Adrenal gland (tissue), 5 donors: Measurements from ENCODE around the gene STAT3.
"Not testable (repeated sequence)": the region's sequence is repeated elsewhere in the genome, so short reads cannot be mapped to it uniquely, and the experiment has no call there.

Experiments
- POLR2A ChIP-seq, 2 donors: fragments of 450-650 bp; IDR thresholded peaks; one replicate each; pipeline ENCODE4 v1.6.1; 2017; ENCODE audit warnings: antibody characterized with exemption in 2 of 2, mild to moderate bottlenecking in 2 of 2, moderate library complexity in 1 of 2
- TF ChIP-seq, protein P1 (sequence below), 6 experiments: fragments of 450-650 bp in 4 of 6; fragments of 200-600 bp in 2 of 6; sonication (generic) in 1 of 6; IDR thresholded peaks; 1 replicate in 5 of 6; 2 replicates in 1 of 6; pipeline versions ENCODE4 v1.5.1 to v1.8.0; 2016 to 2021; ENCODE audit warnings: antibody characterized with exemption in 6 of 6, mild to moderate bottlenecking in 2 of 6, moderate library complexity in 1 of 6
- donor health status: DM: no; HTN: no; CAD: no.

DNA sequence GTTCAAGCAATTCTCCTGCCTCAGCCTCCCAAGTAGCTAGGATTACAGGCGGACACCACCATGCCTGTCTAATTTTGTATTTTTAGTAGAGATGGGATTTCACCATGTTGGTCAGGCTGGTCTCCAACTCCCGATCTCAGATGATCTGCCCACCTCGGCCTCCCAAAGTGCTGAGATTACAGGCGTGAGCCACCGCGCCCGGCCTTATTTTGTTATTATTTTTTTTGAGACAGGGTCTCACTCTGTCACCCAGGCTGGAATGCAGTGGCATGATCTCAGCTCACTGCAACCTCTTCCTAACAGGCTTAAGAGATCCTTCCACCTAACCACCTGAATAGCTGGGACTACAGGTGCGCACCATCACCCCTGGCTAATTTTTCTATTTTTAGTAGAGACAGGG, 7.4 kb upstream of the STAT3 start:
- TF ChIP-seq, protein P1, sequence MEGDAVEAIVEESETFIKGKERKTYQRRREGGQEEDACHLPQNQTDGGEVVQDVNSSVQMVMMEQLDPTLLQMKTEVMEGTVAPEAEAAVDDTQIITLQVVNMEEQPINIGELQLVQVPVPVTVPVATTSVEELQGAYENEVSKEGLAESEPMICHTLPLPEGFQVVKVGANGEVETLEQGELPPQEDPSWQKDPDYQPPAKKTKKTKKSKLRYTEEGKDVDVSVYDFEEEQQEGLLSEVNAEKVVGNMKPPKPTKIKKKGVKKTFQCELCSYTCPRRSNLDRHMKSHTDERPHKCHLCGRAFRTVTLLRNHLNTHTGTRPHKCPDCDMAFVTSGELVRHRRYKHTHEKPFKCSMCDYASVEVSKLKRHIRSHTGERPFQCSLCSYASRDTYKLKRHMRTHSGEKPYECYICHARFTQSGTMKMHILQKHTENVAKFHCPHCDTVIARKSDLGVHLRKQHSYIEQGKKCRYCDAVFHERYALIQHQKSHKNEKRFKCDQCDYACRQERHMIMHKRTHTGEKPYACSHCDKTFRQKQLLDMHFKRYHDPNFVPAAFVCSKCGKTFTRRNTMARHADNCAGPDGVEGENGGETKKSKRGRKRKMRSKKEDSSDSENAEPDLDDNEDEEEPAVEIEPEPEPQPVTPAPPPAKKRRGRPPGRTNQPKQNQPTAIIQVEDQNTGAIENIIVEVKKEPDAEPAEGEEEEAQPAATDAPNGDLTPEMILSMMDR (IDR thresholded peaks at IDR 0.05), result not testable (repeated sequence)
- not testable (repeated sequence) for TF ChIP-seq POLR2A (IDR thresholded peaks at IDR 0.05)
